Activated CD8-positive, alpha-beta memory T cell treated with anti-CD3 and anti-CD28 coated beads, Interleukin-2, amount 10 ng/mL, durations not matched to agents 7 days and 5 days (primary cell): ENCODE measurements around the gene ABCA13. TPM values are rescaled to one million over a fixed set of nuclear protein-coding genes. Genes with fewer than 3 reads are reported as not detected.

Experiments
- ATAC-seq: fragments of 150-1000 bp; cut with Tn5 transposase; one replicate; pipeline ENCODE4 v1.10.0; 2021; ENCODE audit warnings: moderate library complexity
- CTCF ChIA-PET: fragments of 350-600 bp; sonication (Branson Sonifier 250); formaldehyde crosslinking; loops from one replicate; lab custom pipeline; 2021; ENCODE audit warnings: antibody characterized with exemption; lab: Charles Lee
- DNase-seq: peaks from one replicate; pipeline ENCODE4 v3.0.0-alpha.2; 2020
- H3K27ac Mint-ChIP-seq: one replicate; pipeline ENCODE4 v1.8.0; 2021; ENCODE audit warnings: mild to moderate bottlenecking, mixed read lengths
- H3K27me3 Mint-ChIP-seq: one replicate; pipeline ENCODE4 v1.8.0; 2021; ENCODE audit warnings: mixed read lengths
- H3K36me3 Mint-ChIP-seq: one replicate; pipeline ENCODE4 v1.8.0; 2021; ENCODE audit warnings: mild to moderate bottlenecking, mixed read lengths
- H3K4me1 Mint-ChIP-seq: one replicate; pipeline ENCODE4 v1.8.0; 2021; ENCODE audit warnings: mixed read lengths
- H3K4me3 Mint-ChIP-seq: one replicate; pipeline ENCODE4 v1.8.0; 2021; ENCODE audit warnings: mild to moderate bottlenecking, moderate library complexity, mixed read lengths
- H3K9me3 Mint-ChIP-seq: one replicate; pipeline ENCODE4 v1.8.0; 2022; ENCODE audit warnings: low read depth, mixed read lengths
- total RNA-seq, 2 experiments: library from RNA; stranded (reverse); gene quantifications; one replicate each; pipeline ENCODE4 v1.2.3, GENCODE V29; 2021

The ABCA13 gene
- total RNA-seq, 2 experiments from 2014 or later, result 0.05 to 0.06 TPM

- ATAC-seq (no peak), DNase-seq (no peak)
- Mint-ChIP-seq H3K4me3 (no peak overlapping the region), H3K36me3 (no peaks in the 10 kb centered on the region), H3K27me3 (no peaks in the 10 kb centered on the region), H3K4me1 (no peaks in the 10 kb centered on the region), H3K9me3 (no peaks in the 10 kb centered on the region), H3K27ac (no peak overlapping the region)
- CTCF ChIA-PET, result no interaction called here
These were observed 256.4 kb downstream of the ABCA13 start for GRCh38 chr7:48427671-48428070.

- ATAC-seq (no peak), DNase-seq (no peak)
- no peaks in the 10 kb centered on the region for H3K9me3 Mint-ChIP-seq
- H3K36me3 Mint-ChIP-seq, result no peaks in the 10 kb centered on the region
- no peak overlapping the region for H3K4me3 Mint-ChIP-seq
- H3K27ac Mint-ChIP-seq, result no peak overlapping the region
- CTCF ChIA-PET, result no interaction called here
- H3K4me1 Mint-ChIP-seq, result no peaks in the 10 kb centered on the region
- no peaks in the 10 kb centered on the region for H3K27me3 Mint-ChIP-seq
These were observed 256.9 kb downstream of the ABCA13 start for GRCh38 chr7:48428091-48428684.

- no peaks in the 10 kb centered on the region for H3K36me3 Mint-ChIP-seq
- H3K4me3 Mint-ChIP-seq, result no peak overlapping the region
- no peaks in the 10 kb centered on the region for H3K4me1 Mint-ChIP-seq
- H3K27ac Mint-ChIP-seq, result no peak overlapping the region
- no peak for DNase-seq
- H3K9me3 Mint-ChIP-seq, result no peaks in the 10 kb centered on the region
- ATAC-seq, result no peak
- CTCF ChIA-PET, result no interaction called here
- no peaks in the 10 kb centered on the region for H3K27me3 Mint-ChIP-seq
These were observed 257.9 kb downstream of the ABCA13 start for GRCh38 chr7:48429117-48429516.

GRCh38 chr7:48438206-48438605 is 266.9 kb downstream of the ABCA13 start:
- Mint-ChIP-seq H3K27ac (no peak overlapping the region), H3K4me3 (no peak overlapping the region), H3K4me1 (no peaks in the 10 kb centered on the region), H3K9me3 (no peaks in the 10 kb centered on the region), H3K36me3 (no peaks in the 10 kb centered on the region), H3K27me3 (no peaks in the 10 kb centered on the region)
- ATAC-seq (no peak), DNase-seq (no peak)
- CTCF ChIA-PET, result no interaction called here

GRCh38 chr7:48441848-48442492 is 270.7 kb downstream of the ABCA13 start:
- no peak for DNase-seq
- Mint-ChIP-seq H3K4me1 (no peaks in the 10 kb centered on the region), H3K27me3 (no peaks in the 10 kb centered on the region), H3K36me3 (no peaks in the 10 kb centered on the region), H3K4me3 (no peak overlapping the region), H3K27ac (no peak overlapping the region), H3K9me3 (peaks cover 7% of the 10 kb centered on the region)
- ATAC-seq, result no peak
- CTCF ChIA-PET, result no interaction called here

GRCh38 chr7:48443051-48443450 is 271.8 kb downstream of the ABCA13 start:
- no peaks in the 10 kb centered on the region for H3K27me3 Mint-ChIP-seq
- CTCF ChIA-PET, result no interaction called here
- H3K4me3 Mint-ChIP-seq, result no peak overlapping the region
- ATAC-seq (no peak), DNase-seq (no peak)
- H3K27ac Mint-ChIP-seq, result no peak overlapping the region
- H3K4me1 Mint-ChIP-seq, result no peaks in the 10 kb centered on the region
- no peaks in the 10 kb centered on the region for H3K36me3 Mint-ChIP-seq
- peaks cover 7% of the 10 kb centered on the region for H3K9me3 Mint-ChIP-seq

- Mint-ChIP-seq H3K27me3 (peaks cover 2% of the 10 kb centered on the region), H3K27ac (no peak overlapping the region), H3K36me3 (no peaks in the 10 kb centered on the region), H3K9me3 (peaks cover 7% of the 10 kb centered on the region), H3K4me1 (no peaks in the 10 kb centered on the region), H3K4me3 (no peak overlapping the region)
- CTCF ChIA-PET, result no interaction called here
- ATAC-seq, result no peak
- no peak for DNase-seq
These were observed 275.5 kb downstream of the ABCA13 start for GRCh38 chr7:48446721-48447120.

- CTCF ChIA-PET, result no interaction called here
- no peaks in the 10 kb centered on the region for H3K9me3 Mint-ChIP-seq
- no peak overlapping the region for H3K4me3 Mint-ChIP-seq
- H3K36me3 Mint-ChIP-seq, result no peaks in the 10 kb centered on the region
- ATAC-seq (no peak), DNase-seq (no peak)
- H3K27me3 Mint-ChIP-seq, result peaks cover 2% of the 10 kb centered on the region
- no peaks in the 10 kb centered on the region for H3K4me1 Mint-ChIP-seq
- H3K27ac Mint-ChIP-seq, result no peak overlapping the region
These were observed 281.0 kb downstream of the ABCA13 start for GRCh38 chr7:48452218-48452617.

- Mint-ChIP-seq H3K4me1 (no peaks in the 10 kb centered on the region), H3K27ac (no peak overlapping the region), H3K36me3 (no peaks in the 10 kb centered on the region), H3K9me3 (no peaks in the 10 kb centered on the region), H3K4me3 (no peak overlapping the region), H3K27me3 (no peaks in the 10 kb centered on the region)
- no peak for DNase-seq
- CTCF ChIA-PET, result no interaction called here
- no peak for ATAC-seq
These were observed 283.5 kb downstream of the ABCA13 start for GRCh38 chr7:48454750-48455192.

- H3K36me3 Mint-ChIP-seq, result no peaks in the 10 kb centered on the region
- no peak overlapping the region for H3K27ac Mint-ChIP-seq
- CTCF ChIA-PET, result no interaction called here
- DNase-seq, result no peak
- no peak for ATAC-seq
- H3K4me3 Mint-ChIP-seq, result no peak overlapping the region
- H3K4me1 Mint-ChIP-seq, result no peaks in the 10 kb centered on the region
- no peaks in the 10 kb centered on the region for H3K9me3 Mint-ChIP-seq
- H3K27me3 Mint-ChIP-seq, result no peaks in the 10 kb centered on the region
These were observed 284.1 kb downstream of the ABCA13 start for GRCh38 chr7:48455363-48455762.

- H3K27ac Mint-ChIP-seq, result no peak overlapping the region
- H3K4me1 Mint-ChIP-seq, result no peaks in the 10 kb centered on the region
- H3K4me3 Mint-ChIP-seq, result no peak overlapping the region
- H3K9me3 Mint-ChIP-seq, result no peaks in the 10 kb centered on the region
- H3K36me3 Mint-ChIP-seq, result no peaks in the 10 kb centered on the region
- H3K27me3 Mint-ChIP-seq, result no peaks in the 10 kb centered on the region
- DNase-seq (no peak), ATAC-seq (no peak)
- CTCF ChIA-PET, result no interaction called here
These were observed 287.7 kb downstream of the ABCA13 start for GRCh38 chr7:48458701-48459524.

GRCh38 chr7:48466713-48467112 is 295.5 kb downstream of the ABCA13 start:
- Mint-ChIP-seq H3K9me3 (no peaks in the 10 kb centered on the region), H3K4me3 (no peak overlapping the region), H3K36me3 (no peaks in the 10 kb centered on the region), H3K27me3 (no peaks in the 10 kb centered on the region), H3K4me1 (no peaks in the 10 kb centered on the region), H3K27ac (no peak overlapping the region)
- DNase-seq (no peak), ATAC-seq (no peak)
- CTCF ChIA-PET, result no interaction called here

- no peaks in the 10 kb centered on the region for H3K4me1 Mint-ChIP-seq
- CTCF ChIA-PET, result no interaction called here
- no peaks in the 10 kb centered on the region for H3K9me3 Mint-ChIP-seq
- no peaks in the 10 kb centered on the region for H3K36me3 Mint-ChIP-seq
- H3K27me3 Mint-ChIP-seq, result no peaks in the 10 kb centered on the region
- ATAC-seq, result no peak
- no peak overlapping the region for H3K27ac Mint-ChIP-seq
- no peak overlapping the region for H3K4me3 Mint-ChIP-seq
- DNase-seq, result no peak
These were observed 299.9 kb downstream of the ABCA13 start for GRCh38 chr7:48471196-48471595.

- no peaks in the 10 kb centered on the region for H3K27me3 Mint-ChIP-seq
- no peak overlapping the region for H3K4me3 Mint-ChIP-seq
- no peak overlapping the region for H3K27ac Mint-ChIP-seq
- H3K4me1 Mint-ChIP-seq, result no peaks in the 10 kb centered on the region
- H3K9me3 Mint-ChIP-seq, result no peaks in the 10 kb centered on the region
- DNase-seq, result no peak
- no peaks in the 10 kb centered on the region for H3K36me3 Mint-ChIP-seq
- CTCF ChIA-PET, result no interaction called here
- no peak for ATAC-seq
These were observed 301.4 kb downstream of the ABCA13 start for GRCh38 chr7:48472640-48473039.
